HK-2 (cell line): ENCODE results near the gene HEATR9.

Source experiments
- DNase-seq: peaks from one replicate; pipeline ENCODE4 v3.0.0-alpha.2; 2018; ENCODE audit not compliant: unreplicated experiment

Gene HEATR9

DNA sequence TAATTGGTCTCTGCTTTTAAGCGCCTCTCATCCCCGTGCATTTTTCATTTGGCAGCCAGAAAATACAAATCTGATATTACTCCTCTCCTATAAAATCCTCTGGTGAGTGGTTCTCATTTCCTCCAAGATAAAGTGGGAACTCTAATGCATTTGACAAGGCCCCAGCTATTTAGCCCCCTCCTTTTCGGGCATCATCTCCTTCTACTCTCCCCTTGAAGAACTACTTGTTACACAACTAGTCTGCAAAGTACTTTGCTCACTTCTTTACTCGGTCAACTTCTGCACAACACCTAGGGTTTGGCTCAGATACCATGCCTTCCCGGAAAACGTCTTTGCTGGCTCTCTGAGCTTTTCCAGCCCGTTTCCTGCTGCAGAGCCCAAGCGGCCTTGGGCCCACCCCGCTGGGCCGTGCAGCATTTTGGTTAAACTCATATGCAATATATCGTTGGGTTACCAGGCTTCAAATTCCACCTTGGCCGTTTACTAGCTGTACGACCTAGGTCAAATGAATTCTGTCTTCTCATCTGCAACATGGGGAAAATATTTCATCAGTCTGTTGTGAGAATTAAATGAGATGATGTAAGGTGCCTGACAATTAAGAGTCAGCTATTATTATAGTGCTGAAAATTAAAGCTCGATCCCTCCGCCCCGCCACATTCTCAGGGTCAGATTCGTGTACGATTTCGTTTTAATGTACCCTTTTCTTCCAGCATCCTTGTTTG, 60.3 kb downstream of the HEATR9 start:
- no peak for DNase-seq

GRCh38 chr17:35807371-35808144, 61.1 kb downstream of the HEATR9 start:
- DNase-seq, result no peak
